Stimulated activated naive CD8-positive, alpha-beta T cell treated with anti-CD3 and anti-CD28 coated beads, Interleukin-15, Interleukin-2, amounts not matched to agents 100 U/mL and 50 U/mL, for 24 hours (primary cell): ENCODE data around the gene PRKCSH.
"Not testable (repeated sequence)": the region's sequence is repeated elsewhere in the genome, so short reads cannot be mapped to it uniquely, and the experiment has no call there.

ENCODE experiments used
- ATAC-seq: fragments of 150-1000 bp; cut with Tn5 transposase; one replicate; pipeline ENCODE4 v1.10.0; 2021
- DNase-seq: peaks from one replicate; pipeline ENCODE4 v3.0.0; 2021

PRKCSH gene

GRCh38 chr19:11435057-11435832, at the start of gene PRKCSH, which contains the start of gene ODAD3:
Gene PRKCSH, plus strand, starts transcription at chr19:11435635. Its CDS starts 483 bp downstream, at chr19:11436118.
Gene ODAD3, minus strand, starts transcription at chr19:11435121. Its CDS starts 105 bp downstream, at chr19:11435016.
- ATAC-seq (peak; percentile 96), DNase-seq (peak; percentile 99)

- ATAC-seq (no peak), DNase-seq (no peak)
Measured at GRCh38 chr19:11387162-11388034, 48.0 kb upstream of the PRKCSH start.

DNA sequence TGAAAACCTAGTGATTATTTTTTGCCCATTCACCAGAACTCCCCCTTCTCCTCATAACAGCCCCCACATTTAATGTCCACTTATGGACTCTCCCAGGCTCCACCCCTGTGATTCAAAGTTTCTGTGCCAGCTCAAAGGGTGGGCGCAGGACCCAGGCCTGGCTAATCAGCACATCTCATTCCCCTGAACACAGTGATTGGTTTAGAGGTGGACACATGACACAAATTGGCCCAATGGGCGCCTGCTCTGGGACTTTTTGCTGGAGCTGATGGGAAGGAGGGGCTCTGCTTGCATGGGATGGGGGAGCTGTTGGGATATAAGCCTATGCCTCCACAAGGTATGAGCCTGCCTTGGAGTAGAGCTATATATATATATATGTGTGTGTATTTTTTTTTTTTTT, 45.1 kb upstream of the PRKCSH start:
- DNase-seq (no peak), ATAC-seq (no peak)

DNA sequence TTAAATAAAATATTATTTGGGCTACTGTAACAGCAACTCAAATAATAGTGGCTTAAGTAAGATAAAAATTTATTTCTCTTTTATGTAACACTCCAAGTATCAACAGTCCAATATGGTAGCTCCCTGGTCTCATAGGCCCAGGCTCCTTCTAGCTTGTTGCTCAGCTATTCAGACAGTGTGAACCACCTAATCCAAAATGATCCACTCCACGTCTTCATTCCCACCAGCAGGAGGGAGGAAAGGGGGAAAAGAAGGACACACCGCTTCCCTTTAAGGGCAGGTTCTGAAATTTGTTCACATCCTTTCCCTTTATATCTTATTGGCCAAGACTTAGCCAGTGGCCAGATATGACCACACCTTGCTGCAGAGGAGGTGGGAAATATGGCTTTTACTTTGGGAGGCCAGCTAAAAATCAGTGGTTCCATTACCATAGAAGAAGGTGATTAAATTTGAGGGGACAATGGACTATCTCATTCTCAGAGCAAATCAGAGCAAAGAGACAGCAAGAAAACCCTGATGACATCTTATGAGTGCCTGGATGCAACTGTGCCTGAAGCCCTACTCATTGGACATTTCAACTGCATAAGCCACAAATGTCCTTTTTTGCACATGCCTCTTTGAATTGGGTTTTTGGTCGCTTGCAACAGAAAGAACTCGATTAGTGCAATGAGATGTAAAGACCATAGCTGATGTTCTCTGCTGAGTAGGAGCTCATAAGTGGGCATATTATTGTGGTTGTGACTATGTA, 44.3 kb upstream of the PRKCSH start:
- no peak for DNase-seq
- no peak for ATAC-seq

DNA sequence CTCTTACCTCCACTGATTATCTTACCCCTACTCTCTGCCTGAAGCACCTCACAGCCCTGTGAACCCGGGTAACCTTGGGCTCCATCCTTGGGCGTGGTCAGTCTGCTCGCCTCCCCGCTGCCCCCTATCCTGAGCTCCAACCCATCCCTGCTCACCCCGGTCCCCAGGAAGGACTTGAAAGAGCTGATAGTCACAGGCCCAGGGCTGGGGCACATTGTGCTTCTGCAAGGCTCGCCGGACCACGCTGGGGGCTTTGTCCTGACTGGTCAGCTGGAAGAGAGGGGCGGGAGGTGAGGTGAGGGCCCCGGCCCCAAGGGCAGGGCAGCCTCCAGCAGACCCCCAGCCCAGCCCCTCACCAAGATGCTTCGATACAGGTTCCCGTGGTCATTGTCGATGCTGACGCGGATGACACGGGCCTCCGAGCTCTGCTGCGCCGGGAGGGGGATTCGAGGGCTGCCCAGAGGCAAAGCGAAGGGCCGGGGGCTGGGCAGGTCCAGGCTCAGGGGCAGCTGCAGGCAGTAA, 38.3 kb upstream of the PRKCSH start:
- no peak for ATAC-seq

DNA sequence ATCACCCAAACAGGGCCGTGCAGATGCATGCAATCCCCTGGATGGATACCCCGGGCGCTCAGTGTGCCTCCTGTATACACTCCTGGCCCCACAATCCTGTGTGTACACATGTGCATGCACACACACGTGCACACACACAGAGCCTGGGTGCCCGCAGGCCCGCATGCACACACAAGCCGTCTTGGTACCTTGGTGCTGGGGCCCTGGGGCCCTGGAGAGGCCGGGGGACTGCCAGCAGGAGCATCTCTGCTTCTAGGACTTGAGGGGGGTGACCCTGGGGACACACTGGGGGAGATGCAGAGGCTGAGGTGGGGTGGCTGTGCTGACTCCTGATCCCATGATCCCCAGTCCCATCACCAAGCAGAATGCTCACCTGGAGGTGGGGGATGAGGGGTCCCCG, 35.8 kb upstream of the PRKCSH start:
- DNase-seq (no peak), ATAC-seq (no peak)

More for the DNA sequence above, 38.3 kb upstream of the PRKCSH start:
- no peak for DNase-seq

DNA sequence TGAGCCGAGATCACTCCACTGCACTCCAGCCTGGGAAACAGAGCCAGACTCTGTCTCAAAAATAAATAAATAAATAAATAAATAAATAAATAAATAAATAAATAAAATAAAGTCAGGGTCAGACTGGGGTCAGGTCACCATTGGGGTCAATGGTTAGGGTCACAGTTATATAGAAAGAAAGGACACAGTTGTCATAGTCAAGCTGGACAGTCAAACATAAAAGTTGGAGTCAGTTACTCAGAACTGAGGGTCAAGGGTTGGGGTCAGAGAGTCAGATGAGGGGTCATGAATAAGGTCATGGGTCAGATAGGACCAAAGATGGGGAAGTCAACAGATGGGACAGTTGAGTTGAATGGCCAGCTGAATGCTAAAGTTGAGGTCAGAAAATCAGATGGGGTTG, 34.6 kb upstream of the PRKCSH start:
- DNase-seq (no peak), ATAC-seq (no peak)

DNA sequence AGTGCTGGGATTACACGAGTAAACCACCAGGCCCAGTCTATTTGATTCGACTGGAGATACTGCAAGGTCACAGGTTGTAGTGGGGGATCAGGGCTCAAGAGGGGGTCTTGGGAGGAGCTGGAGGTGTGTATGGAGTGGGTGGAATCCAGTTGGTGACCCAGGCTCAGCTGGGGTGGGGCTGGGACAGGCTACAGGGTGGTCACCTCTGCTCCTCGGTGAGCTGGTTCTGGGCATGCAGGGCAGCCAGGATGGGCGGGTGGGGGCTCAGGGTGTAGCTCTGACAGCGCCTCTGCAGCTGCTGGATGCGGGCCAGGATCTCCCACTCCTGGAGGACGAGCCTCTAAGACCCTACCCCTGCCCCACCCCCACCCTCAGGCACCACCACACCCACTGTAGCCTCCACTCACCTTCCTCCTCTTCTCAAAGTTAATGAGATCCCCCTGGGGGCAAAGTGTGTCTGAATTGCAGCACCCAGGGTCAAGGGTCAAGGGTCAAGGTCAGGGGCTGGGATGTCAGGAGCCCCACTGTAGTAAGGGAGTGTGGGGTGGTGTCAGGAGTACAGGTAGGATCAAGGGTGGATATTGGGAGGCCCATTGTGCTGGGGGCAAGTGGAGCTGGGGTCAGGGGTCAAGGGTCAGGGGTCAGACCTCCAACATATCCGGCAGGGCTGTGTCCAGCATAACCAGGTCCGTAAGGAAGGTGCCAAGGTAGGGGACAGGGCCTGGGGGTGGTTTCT, 33.5 kb upstream of the PRKCSH start:
- DNase-seq: no peak
- no peak for ATAC-seq

GRCh38 chr19:11404588-11405222, 30.7 kb upstream of the PRKCSH start:
- ATAC-seq: no peak

GRCh38 chr19:11405846-11406643, 29.4 kb upstream of the PRKCSH start:
- peak; percentile 71 for ATAC-seq
- DNase-seq: peak; percentile 63

More at GRCh38 chr19:11404588-11405222, 30.7 kb upstream of the PRKCSH start:
- no peak for DNase-seq

GRCh38 chr19:11406703-11407236, 28.7 kb upstream of the PRKCSH start:
- not testable (repeated sequence) for DNase-seq, ATAC-seq

DNA sequence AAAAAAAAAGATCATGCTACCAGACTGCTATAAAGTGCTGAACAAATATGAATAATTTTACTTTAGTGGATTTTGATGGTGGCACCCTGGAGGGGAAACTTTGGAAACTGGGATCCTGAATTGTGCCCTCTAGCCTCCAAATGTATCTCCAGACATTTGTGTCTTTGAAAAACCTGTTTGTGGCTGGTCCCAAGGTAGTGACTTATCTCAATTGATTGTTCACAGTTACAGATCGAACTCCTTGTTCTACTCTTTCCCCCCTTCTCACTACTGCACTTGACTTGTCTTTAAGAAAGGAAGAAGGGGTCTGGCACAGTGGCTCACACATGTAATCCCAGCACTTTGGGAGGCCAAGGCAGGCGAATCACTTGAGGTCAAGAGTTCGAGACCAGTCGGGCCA, 26.8 kb upstream of the PRKCSH start:
- no peak for DNase-seq
- no peak for ATAC-seq

- DNase-seq: no peak
- ATAC-seq: no peak
Measured at GRCh38 chr19:11410682-11411081, 24.8 kb upstream of the PRKCSH start.

DNA sequence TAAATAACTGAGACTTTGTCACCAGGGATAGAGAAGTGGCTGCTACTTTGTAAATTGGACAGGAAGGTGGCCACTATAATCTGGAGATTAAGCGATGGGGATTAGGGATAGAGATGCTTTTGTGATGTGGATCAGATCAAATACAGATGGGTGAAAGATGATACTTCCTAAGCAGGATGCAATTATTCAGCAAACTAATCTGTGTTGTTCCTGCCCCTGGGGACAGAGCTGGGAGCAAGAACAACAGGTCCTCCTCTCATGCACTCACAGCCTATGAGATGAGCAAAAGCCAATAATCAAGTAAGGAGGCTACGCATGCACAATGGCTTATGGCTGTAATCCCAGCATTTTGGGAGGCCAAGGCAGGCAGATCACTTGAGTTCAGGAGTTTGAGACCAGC, 20.9 kb upstream of the PRKCSH start:
- ATAC-seq (no peak), DNase-seq (no peak)

DNA sequence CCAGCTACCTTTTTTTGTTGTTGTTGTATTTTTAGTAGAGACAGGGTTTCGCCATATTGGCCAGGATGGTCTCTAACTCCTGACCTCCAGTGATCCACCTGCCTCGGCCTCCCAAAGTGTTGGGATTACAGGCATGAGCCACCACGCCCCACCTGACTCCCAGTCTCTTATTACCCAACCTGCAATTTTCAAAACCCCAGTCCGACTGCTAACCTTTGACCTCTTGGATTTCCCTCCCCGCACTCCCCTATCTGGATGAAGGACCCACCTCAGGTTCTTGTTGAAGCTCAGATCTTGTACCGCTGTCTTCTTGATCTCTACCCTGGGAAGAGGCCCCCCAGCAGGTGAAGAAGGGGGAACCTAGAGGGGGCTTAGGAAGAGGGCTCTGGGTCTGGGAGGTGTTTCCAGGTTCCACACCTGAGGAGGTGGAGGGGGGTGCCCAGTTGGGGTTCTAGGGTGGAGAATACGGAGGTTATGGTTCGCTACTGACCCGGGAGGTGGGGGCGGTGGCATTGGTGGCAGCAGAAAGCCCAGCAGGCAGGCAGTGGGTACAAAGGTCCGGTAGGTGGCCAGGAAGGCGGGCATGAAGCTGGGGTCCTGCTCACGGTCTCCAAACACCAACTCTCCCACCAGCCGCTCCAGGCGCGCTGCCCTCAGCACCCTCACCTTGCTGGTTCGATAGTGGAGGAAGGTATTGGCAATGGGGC, 18.9 kb upstream of the PRKCSH start:
- DNase-seq: no peak
- no peak for ATAC-seq

DNA sequence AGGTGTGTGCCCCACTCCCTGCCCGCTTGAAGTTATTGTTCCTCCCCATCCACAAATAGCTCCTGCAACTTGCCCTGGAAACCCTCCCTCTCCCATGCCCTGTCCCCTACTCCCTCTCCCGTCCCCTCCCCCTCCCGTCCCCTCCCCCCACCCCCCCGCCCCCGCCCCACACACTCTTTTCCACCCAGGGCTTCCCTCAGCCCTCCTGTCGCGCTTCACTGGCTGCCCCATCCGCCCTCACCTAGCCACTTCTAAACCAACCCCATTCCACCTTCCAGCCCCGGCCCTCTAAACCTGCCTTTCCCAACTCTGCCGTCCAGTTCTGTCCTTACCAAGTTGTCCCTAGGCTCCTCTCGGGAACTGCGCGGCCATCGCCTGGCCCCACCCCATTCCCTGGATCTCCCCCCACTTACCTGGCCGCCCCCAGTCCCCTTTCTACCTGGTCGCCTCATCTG, 17.3 kb upstream of the PRKCSH start:
- no peak for ATAC-seq
- DNase-seq: no peak

- no peak for ATAC-seq
- no peak for DNase-seq
Measured at GRCh38 chr19:11418549-11419506, 16.6 kb upstream of the PRKCSH start, which contains the start of gene RGL3. Gene RGL3, minus strand, starts transcription at chr19:11419314. Its CDS starts 36 bp downstream, at chr19:11419278.
